Right lobe of liver (tissue), 4 donors: ENCODE results near the gene FAM124B.

Experiments used
- CTCF ChIP-seq, 4 donors: fragments of 200-600 bp in 3 of 4; fragments of 450-650 bp in 1 of 4; IDR thresholded peaks; one replicate each; pipeline versions ENCODE4 v1.5.1 to v1.8.0; 2016 to 2022; ENCODE audit warnings: antibody characterized with exemption in 4 of 4, mild to moderate bottlenecking in 2 of 4
- POLR2A ChIP-seq: fragments of 450-650 bp; IDR thresholded peaks from one replicate; pipeline ENCODE4 v1.6.1; 2017; ENCODE audit warnings: antibody characterized with exemption, mild to moderate bottlenecking
- donor health status: DM: no; HTN: no; CAD: no.
- donor health status: DM: no; HTN: no; CAD: no.
- donor health status: DM: no; HTN: yes; CAD: no.

GRCh38 chr2:224400174-224400810, 1.6 kb downstream of the FAM124B start:
- no peak for TF ChIP-seq CTCF (IDR thresholded peaks at IDR 0.05)
- TF ChIP-seq POLR2A = no peak
